CD14-positive monocyte (primary cell): ENCODE data around the gene PRDM1. TPM values are rescaled to one million over a fixed set of nuclear protein-coding genes. Genes with fewer than 3 reads are reported as not detected.
A peak's percentile ranks its signal among the peaks of the same experiment; 100 is the strongest.

Experiments used
- DNase-seq, 3 donors: peaks; one replicate each; pipeline ENCODE4 v3.0.0-alpha.2; 2011 to 2022
- H2AFZ ChIP-seq: 2 replicates; pipeline ENCODE4 v1.6.0; 2012; ENCODE audit warnings: mild to moderate bottlenecking, low read depth, low read length, inconsistent platforms; ENCODE audit not compliant: insufficient read depth, poor library complexity, severe bottlenecking
- H3K27ac ChIP-seq, 2 donors: 1 replicate in 1 of 2; 2 replicates in 1 of 2; pipeline ENCODE4 v1.5.1; 2012 to 2013; ENCODE audit warnings: low read length in 2 of 2, control low read depth in 1 of 2, inconsistent platforms in 1 of 2, low read depth in 1 of 2, mild to moderate bottlenecking in 1 of 2
- H3K27me3 ChIP-seq, 2 donors: one replicate each; pipeline versions ENCODE4 v1.6.0 to v1.6.1; 2011 to 2013; ENCODE audit warnings: low read length in 2 of 2; ENCODE audit not compliant: control insufficient read depth in 2 of 2, insufficient read depth in 2 of 2
- H3K36me3 ChIP-seq, 2 donors: replicated peaks in 1 of 2; 1 replicate in 1 of 2; 2 replicates in 1 of 2; pipeline versions ENCODE4 v1.5.1 to v1.6.1; 2012 to 2013; ENCODE audit warnings: low read length in 2 of 2, control low read depth in 1 of 2, inconsistent platforms in 1 of 2, mild to moderate bottlenecking in 1 of 2; ENCODE audit not compliant: insufficient read depth in 2 of 2, control insufficient read depth in 1 of 2
- H3K4me1 ChIP-seq, 2 donors: 1 replicate in 1 of 2; 2 replicates in 1 of 2; pipeline versions ENCODE4 v1.5.1 to v1.6.1; 2012 to 2013; ENCODE audit warnings: low read length in 2 of 2, control low read depth in 1 of 2, inconsistent platforms in 1 of 2, mild to moderate bottlenecking in 1 of 2, moderate library complexity in 1 of 2; ENCODE audit not compliant: insufficient read depth in 2 of 2, control insufficient read depth in 1 of 2
- H3K4me2 ChIP-seq: replicated peaks from 2 replicates; pipeline ENCODE3; 2012; ENCODE audit warnings: low read length, moderate library complexity, mild to moderate bottlenecking; ENCODE audit not compliant: poor library complexity, severe bottlenecking; ENCODE audit errors: extremely low read depth
- H3K4me3 ChIP-seq, 3 experiments: fragments of 200-600 bp in 1 of 3; sonication (generic) in 1 of 3; replicated peaks in 1 of 3; 1 replicate in 2 of 3; 2 replicates in 1 of 3; pipeline ENCODE4 v1.5.1; 2011 to 2013; ENCODE audit warnings: low read length in 3 of 3, mild to moderate bottlenecking in 3 of 3, control low read depth in 2 of 3, low read depth in 2 of 3, inconsistent platforms in 1 of 3, moderate library complexity in 1 of 3
- H3K79me2 ChIP-seq: 2 replicates; pipeline ENCODE4 v1.6.0; 2012; ENCODE audit warnings: mild to moderate bottlenecking, control low read depth, inconsistent platforms, low read length, moderate library complexity; ENCODE audit not compliant: insufficient read depth
- H3K9ac ChIP-seq: 2 replicates; pipeline ENCODE4 v1.6.0; 2017; ENCODE audit warnings: low read length, mild to moderate bottlenecking; ENCODE audit not compliant: insufficient read depth, poor library complexity, severe bottlenecking
- H3K9me3 ChIP-seq, 2 donors: replicated peaks in 1 of 2; 1 replicate in 1 of 2; 2 replicates in 1 of 2; pipeline versions ENCODE4 v1.5.1 to v1.6.1; 2012 to 2013; ENCODE audit warnings: low read length in 2 of 2, control low read depth in 1 of 2; ENCODE audit not compliant: control insufficient read depth in 1 of 2, insufficient read depth in 1 of 2
- H4K20me1 ChIP-seq: 2 replicates; pipeline ENCODE4 v1.6.0; 2012; ENCODE audit warnings: mild to moderate bottlenecking, low read length, control low read depth, moderate library complexity; ENCODE audit not compliant: insufficient read depth
- H3K27ac Mint-ChIP-seq, 7 donors: one replicate each; pipeline ENCODE4 v1.8.0; 2020; ENCODE audit warnings: mild to moderate bottlenecking in 7 of 7, mixed read lengths in 7 of 7, moderate library complexity in 6 of 7, inconsistent platforms in 2 of 7
- H3K27me3 Mint-ChIP-seq, 3 donors: one replicate each; pipeline ENCODE4 v1.8.0; 2021 to 2022; ENCODE audit warnings: low read depth in 3 of 3, mild to moderate bottlenecking in 3 of 3, mixed read lengths in 3 of 3, moderate library complexity in 3 of 3, inconsistent platforms in 1 of 3
- H3K36me3 Mint-ChIP-seq, 2 donors: one replicate each; pipeline ENCODE4 v1.8.0; 2020; ENCODE audit warnings: mixed read lengths in 2 of 2, inconsistent platforms in 1 of 2, mild to moderate bottlenecking in 1 of 2
- H3K4me1 Mint-ChIP-seq: one replicate; pipeline ENCODE4 v1.8.0; 2020; ENCODE audit warnings: mild to moderate bottlenecking, mixed read lengths
- H3K4me3 Mint-ChIP-seq, 2 donors: one replicate each; pipeline ENCODE4 v1.8.0; 2020; ENCODE audit warnings: mild to moderate bottlenecking in 2 of 2, mixed read lengths in 2 of 2, moderate library complexity in 1 of 2
- H3K9me3 Mint-ChIP-seq, 7 donors: one replicate each; pipeline ENCODE4 v1.8.0; 2020 to 2022; ENCODE audit warnings: mixed read lengths in 7 of 7, mild to moderate bottlenecking in 6 of 7, moderate library complexity in 6 of 7, inconsistent platforms in 2 of 7
- CTCF ChIP-seq: fragments of 200-600 bp; IDR thresholded peaks from one replicate; pipeline ENCODE4 v1.8.0; 2022; ENCODE audit warnings: antibody characterized with exemption, mild to moderate bottlenecking
- WGBS: methylation state at CpG from one replicate; pipeline ENCODE4 v1.1.5; 2013; ENCODE audit warnings: missing lambda C conversion rate; ENCODE audit not compliant: insufficient coverage; 5-methylcytosine and 5-hydroxymethylcytosine counted together
- intact Hi-C, 2 donors: fragments of 100-400 bp; cut with micrococcal nuclease; formaldehyde crosslinking; loops; one replicate each; pipeline versions ENCODE4 v1.15.0 to v1.15.1; 2023
- polyA plus RNA-seq, 3 donors: library from polyadenylated mRNA; depleted of rRNA in 1 of 3; unstranded in 2 of 3; stranded (reverse) in 1 of 3; fragments of 300-500 nt in 2 of 3; fragments of >200 nt in 1 of 3; fragmentation: Illumina TruSeq in 2 of 3; gene quantifications; 1 replicate in 2 of 3; 2 replicates in 1 of 3; pipeline ENCODE4 v1.2.3, GENCODE V29; 2012 to 2021

PRDM1 gene
- polyA plus RNA-seq, 3 donors = 1.8 to 14.9 (median 5.2) TPM

GRCh38 chr6:106119546-106119945, 33.4 kb downstream of the PRDM1 start:
- no peaks in the 10 kb centered on the region for H3K36me3 ChIP-seq
- 94% methylated on average over 2 of the region's 9 CpGs for WGBS
- no peak overlapping the region for H3K27ac ChIP-seq
- H3K27me3 ChIP-seq = no peaks in the 10 kb centered on the region
- H3K4me2 ChIP-seq = no peak overlapping the region
- Mint-ChIP-seq H3K36me3 (no peaks in the 10 kb centered on the region), H3K4me1 (peaks cover 57% of the 10 kb centered on the region), H3K27me3 (no peaks in the 10 kb centered on the region), H3K4me3 (no peak overlapping the region), H3K9me3 (peaks cover 0 to 5% (median 0%) of the 10 kb centered on the region in 7 donors), H3K27ac (peak overlapping the region in 1 of 7 donors; percentile 36)
- no peak overlapping the region for H2AFZ ChIP-seq
- intact Hi-C loops = no loop called here
- no peaks in the 10 kb centered on the region for H4K20me1 ChIP-seq
- no peak for DNase-seq
- H3K9me3 ChIP-seq = no peaks in the 10 kb centered on the region
- H3K4me3 ChIP-seq = no peak overlapping the region
- no peak overlapping the region for H3K9ac ChIP-seq
- H3K4me1 ChIP-seq = peaks cover 37 to 52% of the 10 kb centered on the region in 2 donors
- no peak for TF ChIP-seq CTCF
- no peaks in the 10 kb centered on the region for H3K79me2 ChIP-seq

GRCh38 chr6:106120006-106120405, 33.9 kb downstream of the PRDM1 start:
- H3K4me1 Mint-ChIP-seq = peaks cover 61% of the 10 kb centered on the region
- H3K9me3 Mint-ChIP-seq = peaks cover 0 to 5% (median 0%) of the 10 kb centered on the region in 7 donors
- DNase-seq = no peak
- H3K9me3 ChIP-seq = no peaks in the 10 kb centered on the region
- no peak overlapping the region for H3K4me3 ChIP-seq
- no peaks in the 10 kb centered on the region for H3K36me3 Mint-ChIP-seq
- intact Hi-C loops = loop anchor here in 1 of 2 donors (5.0 kb wide), 1 partner anchor 42 kb away; no protein-coding TSS in a partner anchor
- H3K4me1 ChIP-seq = peaks cover 42 to 56% of the 10 kb centered on the region in 2 donors
- no peak overlapping the region for H2AFZ ChIP-seq
- peak overlapping the region in 1 of 7 donors; percentile 36 for H3K27ac Mint-ChIP-seq
- no peak overlapping the region for H3K27ac ChIP-seq
- H3K27me3 ChIP-seq = no peaks in the 10 kb centered on the region
- H3K9ac ChIP-seq = no peak overlapping the region
- WGBS = no CpG with 5 or more reads among the region's 2 CpGs
- H4K20me1 ChIP-seq = no peaks in the 10 kb centered on the region
- no peak overlapping the region for H3K4me2 ChIP-seq
- H3K4me3 Mint-ChIP-seq = no peak overlapping the region
- no peaks in the 10 kb centered on the region for H3K36me3 ChIP-seq
- no peaks in the 10 kb centered on the region for H3K27me3 Mint-ChIP-seq
- no peak for TF ChIP-seq CTCF
- no peaks in the 10 kb centered on the region for H3K79me2 ChIP-seq
